ENCODE data around the gene ST6GALNAC5. TPM values are rescaled to one million over a fixed set of nuclear protein-coding genes. Genes with fewer than 3 reads are reported as not detected.

Gene ST6GALNAC5
- polyA plus RNA-seq, 6 donors from 2014 or later, result not detected

DNA sequence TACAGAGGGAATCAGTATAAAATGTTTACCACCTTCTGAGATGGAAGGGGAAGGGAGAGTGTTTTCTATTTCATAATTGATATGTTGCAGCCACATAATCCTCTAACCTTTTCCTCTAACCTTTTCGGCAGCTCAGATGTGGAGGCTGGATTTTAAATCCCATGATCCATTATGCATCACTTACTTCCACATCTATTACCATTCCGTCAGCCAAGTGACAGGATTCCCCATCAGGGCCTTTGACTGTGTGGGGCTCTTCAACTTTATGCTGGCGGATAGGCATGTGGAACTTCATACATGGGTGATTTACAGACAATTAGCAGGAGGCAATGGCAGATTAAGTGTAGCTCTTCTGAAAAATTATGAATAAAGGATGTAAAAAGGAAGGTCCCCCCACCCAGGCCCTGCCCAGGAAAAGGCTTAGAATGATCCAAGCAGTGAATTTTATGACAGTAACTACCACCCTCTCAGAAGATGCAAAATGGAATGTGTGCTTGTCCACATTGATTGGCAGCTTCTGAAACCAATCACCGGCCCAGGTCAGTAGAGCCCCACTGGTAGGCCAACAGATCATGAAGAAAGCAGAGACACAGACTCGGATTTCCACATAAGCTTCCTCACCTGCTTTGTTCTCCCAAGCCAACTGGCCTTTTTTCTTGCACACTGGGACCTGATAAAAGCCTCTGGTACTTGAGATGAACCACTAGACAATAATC, 147.0 kb downstream of the ST6GALNAC5 start:
- Mint-ChIP-seq H3K4me3 (no peak overlapping the region), H3K4me1 (no peaks in the 10 kb centered on the region), H3K27ac (no peak overlapping the region), H3K9me3 (peaks cover 0 to 2% (median 0%) of the 10 kb centered on the region in 7 donors), H3K36me3 (no peaks in the 10 kb centered on the region), H3K27me3 (peaks cover 7 to 16% (median 10%) of the 10 kb centered on the region in 3 donors)
- DNase-seq (no peak), ATAC-seq (ENCODE audit: low read depth in 2 of 2) (no peak)

DNA sequence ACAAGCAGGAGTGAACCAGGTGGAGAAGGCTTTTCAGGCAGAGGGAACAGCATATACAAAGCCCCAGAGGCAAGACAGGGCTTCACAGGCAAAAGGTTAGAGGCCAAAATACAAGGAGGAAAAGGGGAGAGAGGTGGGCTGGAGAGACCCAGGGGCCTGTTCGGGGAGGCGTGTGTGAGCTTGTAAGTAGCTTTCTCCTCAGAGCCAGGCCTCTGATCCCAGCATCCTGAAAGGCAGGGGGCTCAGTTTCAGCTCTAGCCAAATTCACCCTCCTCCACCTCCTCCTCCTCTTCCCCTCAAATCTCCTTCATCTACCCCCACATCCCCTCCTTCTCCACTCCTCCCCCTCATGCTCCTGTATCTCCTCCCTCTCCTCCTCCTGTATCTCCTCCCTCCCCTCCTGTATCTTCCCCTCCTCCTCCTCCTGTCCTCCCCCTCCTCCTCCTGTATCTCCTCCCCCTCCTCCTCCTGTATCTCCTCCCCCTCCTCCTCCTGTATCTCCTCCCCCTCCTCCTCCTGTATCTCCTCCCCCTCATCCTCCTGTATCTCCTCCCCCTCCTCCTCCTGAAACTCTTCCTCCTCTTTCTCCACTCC, 148.6 kb downstream of the ST6GALNAC5 start:
- no peaks in the 10 kb centered on the region for H3K36me3 Mint-ChIP-seq
- H3K4me3 Mint-ChIP-seq, result no peak overlapping the region
- peaks cover 0 to 2% (median 0%) of the 10 kb centered on the region in 7 donors for H3K9me3 Mint-ChIP-seq
- ATAC-seq (ENCODE audit: low read depth in 2 of 2) (no peak), DNase-seq (no peak)
- H3K4me1 Mint-ChIP-seq, result no peaks in the 10 kb centered on the region
- peak overlapping the region in 1 of 6 donors; percentile 45 for H3K27ac Mint-ChIP-seq
- H3K27me3 Mint-ChIP-seq, result peaks cover 7 to 16% (median 10%) of the 10 kb centered on the region in 3 donors

DNA sequence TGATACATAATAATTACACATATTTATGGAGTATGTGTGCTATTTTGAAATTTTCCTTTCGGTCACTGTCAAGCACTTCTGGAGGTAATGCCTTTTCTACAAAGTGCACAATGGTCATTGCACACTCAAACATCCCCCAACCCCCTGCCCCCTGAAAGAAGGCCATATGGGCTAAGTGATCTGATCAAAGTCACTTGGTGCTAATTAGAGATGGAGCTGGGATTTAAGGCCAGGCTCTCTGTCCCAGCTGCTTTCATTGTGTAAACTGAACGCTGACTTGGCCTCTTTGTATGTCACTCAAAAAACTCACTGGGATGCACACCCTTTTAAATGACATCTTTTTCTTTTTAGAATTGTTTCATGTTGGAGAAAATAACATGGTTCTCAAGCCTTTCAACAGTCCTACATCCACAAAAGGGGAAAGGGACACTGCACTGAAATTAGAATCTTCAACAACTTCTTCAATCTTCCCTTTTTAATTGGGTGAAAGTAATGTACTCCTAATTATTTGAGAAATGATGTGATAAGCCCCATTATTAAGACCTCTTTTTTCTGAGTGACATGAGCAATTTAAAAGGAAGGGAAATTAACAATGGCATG, 149.2 kb downstream of the ST6GALNAC5 start:
- DNase-seq, result no peak
- no peaks in the 10 kb centered on the region for H3K4me1 Mint-ChIP-seq
- H3K27me3 Mint-ChIP-seq, result peaks cover 7 to 16% (median 10%) of the 10 kb centered on the region in 3 donors
- H3K9me3 Mint-ChIP-seq, result peaks cover 0 to 2% (median 0%) of the 10 kb centered on the region in 7 donors
- H3K4me3 Mint-ChIP-seq, result no peak overlapping the region
- no peak overlapping the region for H3K27ac Mint-ChIP-seq
- H3K36me3 Mint-ChIP-seq, result no peaks in the 10 kb centered on the region
- ATAC-seq (ENCODE audit: low read depth in 2 of 2), result no peak

DNA sequence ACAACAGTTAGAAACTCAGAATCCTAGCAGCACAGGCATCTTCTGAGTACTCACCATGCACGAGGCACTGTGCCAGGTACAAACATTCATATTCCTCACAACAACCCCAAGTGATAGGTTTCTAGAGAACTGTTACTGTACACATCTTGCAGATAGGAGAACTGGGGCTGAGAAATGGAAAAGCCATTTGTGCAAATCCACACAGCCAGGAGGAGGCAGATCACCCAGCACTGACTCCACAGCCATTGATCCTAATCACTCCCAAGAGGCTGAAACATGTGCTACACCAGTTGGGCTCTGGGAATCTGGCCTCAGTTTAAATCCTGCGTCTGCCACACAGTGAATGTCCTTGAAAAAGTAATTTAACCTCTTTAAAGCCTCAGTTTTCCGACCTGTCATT, 151.0 kb downstream of the ST6GALNAC5 start:
- Mint-ChIP-seq H3K4me1 (no peaks in the 10 kb centered on the region), H3K9me3 (peaks cover 0 to 2% (median 0%) of the 10 kb centered on the region in 7 donors), H3K4me3 (no peak overlapping the region), H3K27ac (no peak overlapping the region), H3K36me3 (no peaks in the 10 kb centered on the region), H3K27me3 (peaks cover 0 to 17% (median 15%) of the 10 kb centered on the region in 3 donors)
- no peak for ATAC-seq (ENCODE audit: low read depth in 2 of 2)
- DNase-seq, result no peak

- ATAC-seq (ENCODE audit: low read depth in 2 of 2) (no peak), DNase-seq (no peak)
- Mint-ChIP-seq H3K27me3 (peaks cover 0 to 17% (median 11%) of the 10 kb centered on the region in 3 donors), H3K27ac (no peak overlapping the region), H3K4me3 (no peak overlapping the region), H3K36me3 (no peaks in the 10 kb centered on the region), H3K4me1 (no peaks in the 10 kb centered on the region), H3K9me3 (peaks cover 0 to 2% (median 0%) of the 10 kb centered on the region in 7 donors)
Measured at GRCh38 chr1:77018761-77019160, 151.5 kb downstream of the ST6GALNAC5 start.

DNA sequence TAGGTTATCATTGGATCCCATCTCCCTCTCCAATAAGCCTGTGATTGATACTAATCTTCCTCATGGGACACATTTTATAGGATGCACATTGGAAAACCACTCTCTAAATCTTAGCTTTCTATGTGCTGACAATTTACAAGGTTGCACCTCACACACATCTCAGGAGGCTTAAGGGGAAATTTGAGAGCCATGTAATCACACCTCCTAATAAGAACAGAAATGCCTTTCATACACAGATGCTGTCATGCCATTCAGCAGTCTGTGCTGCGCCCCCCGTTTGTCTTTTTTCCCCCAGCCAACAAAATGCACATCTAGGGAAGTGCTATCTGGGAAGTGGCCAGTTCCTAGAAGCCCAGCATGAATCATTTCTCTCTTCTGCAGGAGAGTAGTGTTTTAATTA, 154.5 kb downstream of the ST6GALNAC5 start:
- no peak overlapping the region for H3K27ac Mint-ChIP-seq
- no peaks in the 10 kb centered on the region for H3K9me3 Mint-ChIP-seq
- no peak for ATAC-seq (ENCODE audit: low read depth in 2 of 2)
- H3K4me1 Mint-ChIP-seq, result no peaks in the 10 kb centered on the region
- no peaks in the 10 kb centered on the region for H3K36me3 Mint-ChIP-seq
- no peak overlapping the region for H3K4me3 Mint-ChIP-seq
- H3K27me3 Mint-ChIP-seq, result peaks cover 0 to 13% (median 3%) of the 10 kb centered on the region in 3 donors
- no peak for DNase-seq

- H3K36me3 Mint-ChIP-seq, result no peaks in the 10 kb centered on the region
- no peaks in the 10 kb centered on the region for H3K4me1 Mint-ChIP-seq
- peaks cover 0 to 2% (median 0%) of the 10 kb centered on the region in 7 donors for H3K9me3 Mint-ChIP-seq
- no peak overlapping the region for H3K27ac Mint-ChIP-seq
- ATAC-seq (ENCODE audit: low read depth in 2 of 2) (no peak), DNase-seq (no peak)
- peaks cover 0 to 9% (median 6%) of the 10 kb centered on the region in 3 donors for H3K27me3 Mint-ChIP-seq
- no peak overlapping the region for H3K4me3 Mint-ChIP-seq
Measured at GRCh38 chr1:77024500-77024899, 157.2 kb downstream of the ST6GALNAC5 start.

GRCh38 chr1:77025599-77025998, 158.3 kb downstream of the ST6GALNAC5 start:
- H3K9me3 Mint-ChIP-seq, result peaks cover 0 to 2% (median 0%) of the 10 kb centered on the region in 7 donors
- no peaks in the 10 kb centered on the region for H3K4me1 Mint-ChIP-seq
- DNase-seq (no peak), ATAC-seq (ENCODE audit: low read depth in 2 of 2) (no peak)
- no peak overlapping the region for H3K27ac Mint-ChIP-seq
- H3K36me3 Mint-ChIP-seq, result no peaks in the 10 kb centered on the region
- H3K27me3 Mint-ChIP-seq, result peaks cover 0 to 9% (median 6%) of the 10 kb centered on the region in 3 donors
- H3K4me3 Mint-ChIP-seq, result no peak overlapping the region

DNA sequence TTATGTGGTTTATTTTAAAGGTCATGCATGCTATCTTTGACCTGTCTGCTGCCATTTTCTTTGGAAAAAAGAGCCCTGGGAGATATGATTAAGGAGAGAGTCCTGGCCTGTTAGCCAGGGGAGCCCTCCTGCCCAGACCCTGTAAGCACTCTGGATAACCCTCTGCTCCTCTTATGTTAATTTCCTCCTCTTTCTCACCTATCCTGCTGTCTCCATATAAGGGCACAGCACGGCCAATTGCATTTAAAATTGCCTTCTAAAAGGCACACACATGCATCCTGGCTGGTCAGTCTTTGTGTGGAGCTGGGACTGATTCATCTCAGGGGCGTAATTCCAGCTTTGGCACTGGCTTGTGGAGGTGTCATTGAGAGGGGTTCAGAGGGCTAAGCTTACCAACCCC, 158.9 kb downstream of the ST6GALNAC5 start:
- no peak overlapping the region for H3K4me3 Mint-ChIP-seq
- H3K36me3 Mint-ChIP-seq, result no peaks in the 10 kb centered on the region
- H3K27ac Mint-ChIP-seq, result no peak overlapping the region
- peaks cover 0 to 9% (median 6%) of the 10 kb centered on the region in 3 donors for H3K27me3 Mint-ChIP-seq
- DNase-seq (no peak), ATAC-seq (ENCODE audit: low read depth in 2 of 2) (no peak)
- no peaks in the 10 kb centered on the region for H3K4me1 Mint-ChIP-seq
- peaks cover 0 to 2% (median 0%) of the 10 kb centered on the region in 7 donors for H3K9me3 Mint-ChIP-seq

DNA sequence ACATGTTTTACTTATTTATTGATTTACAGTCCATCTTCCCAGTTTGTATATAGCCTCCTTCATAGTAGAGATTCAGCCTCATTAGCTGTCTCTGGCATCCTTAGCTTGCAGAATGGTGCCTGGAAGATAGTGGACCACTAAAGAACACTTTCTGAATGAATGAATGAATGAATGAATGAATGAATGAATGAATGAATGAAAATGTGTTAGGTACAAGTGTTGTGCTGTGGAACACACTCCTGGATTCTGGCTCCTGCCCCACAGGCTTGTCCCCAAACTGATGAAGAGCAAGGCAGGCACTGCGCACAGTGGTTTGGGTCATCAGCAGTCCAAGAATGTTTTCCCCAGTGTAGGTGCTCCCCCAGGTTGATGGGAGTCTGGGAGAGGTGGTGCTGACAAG, 159.4 kb downstream of the ST6GALNAC5 start:
- Mint-ChIP-seq H3K4me3 (no peak overlapping the region), H3K27ac (no peak overlapping the region)

GRCh38 chr1:77027847-77028246, 160.6 kb downstream of the ST6GALNAC5 start:
- H3K9me3 Mint-ChIP-seq, result peaks cover 0 to 2% (median 0%) of the 10 kb centered on the region in 7 donors
- no peak overlapping the region for H3K27ac Mint-ChIP-seq
- ATAC-seq (ENCODE audit: low read depth in 2 of 2) (no peak), DNase-seq (no peak)
- no peaks in the 10 kb centered on the region for H3K36me3 Mint-ChIP-seq
- H3K4me1 Mint-ChIP-seq, result no peaks in the 10 kb centered on the region
- H3K4me3 Mint-ChIP-seq, result no peak overlapping the region
- peaks cover 5 to 16% (median 9%) of the 10 kb centered on the region in 3 donors for H3K27me3 Mint-ChIP-seq

More for the DNA sequence above, 159.4 kb downstream of the ST6GALNAC5 start:
- Mint-ChIP-seq H3K36me3 (no peaks in the 10 kb centered on the region), H3K4me1 (no peaks in the 10 kb centered on the region), H3K27me3 (peaks cover 0 to 9% (median 9%) of the 10 kb centered on the region in 3 donors), H3K9me3 (peaks cover 0 to 2% (median 0%) of the 10 kb centered on the region in 7 donors)
- DNase-seq (no peak), ATAC-seq (ENCODE audit: low read depth in 2 of 2) (no peak)

- no peaks in the 10 kb centered on the region for H3K36me3 Mint-ChIP-seq
- H3K27ac Mint-ChIP-seq, result no peak overlapping the region
- peaks cover 9 to 12% (median 10%) of the 10 kb centered on the region in 3 donors for H3K27me3 Mint-ChIP-seq
- H3K4me1 Mint-ChIP-seq, result no peaks in the 10 kb centered on the region
- ATAC-seq (ENCODE audit: low read depth in 2 of 2), result no peak
- no peak for DNase-seq
- no peak overlapping the region for H3K4me3 Mint-ChIP-seq
- peaks cover 0 to 2% (median 0%) of the 10 kb centered on the region in 7 donors for H3K9me3 Mint-ChIP-seq
Measured at GRCh38 chr1:77030401-77031105, 163.3 kb downstream of the ST6GALNAC5 start.

- H3K36me3 Mint-ChIP-seq, result no peaks in the 10 kb centered on the region
- ATAC-seq (ENCODE audit: low read depth in 2 of 2) (no peak), DNase-seq (no peak)
- no peak overlapping the region for H3K4me3 Mint-ChIP-seq
- H3K9me3 Mint-ChIP-seq, result peaks cover 0 to 2% (median 0%) of the 10 kb centered on the region in 7 donors
- H3K27ac Mint-ChIP-seq, result no peak overlapping the region
- no peaks in the 10 kb centered on the region for H3K4me1 Mint-ChIP-seq
- peaks cover 9 to 12% (median 10%) of the 10 kb centered on the region in 3 donors for H3K27me3 Mint-ChIP-seq
Measured at GRCh38 chr1:77031106-77031662, 163.9 kb downstream of the ST6GALNAC5 start.
